Lower lobe of right lung (tissue), 2 donors: ENCODE data around the gene ADNP2. TPM values are rescaled to one million over a fixed set of nuclear protein-coding genes. Genes with fewer than 3 reads are reported as not detected.

Source experiments
- ATAC-seq, 2 donors: fragments of 200-7000 bp; cut with Tn5 transposase; one replicate each; pipeline ENCODE4 v1.9.1; 2020 to 2022; ENCODE audit warnings: mild to moderate bottlenecking in 2 of 2, moderate library complexity in 2 of 2
- DNase-seq: peaks from one replicate; pipeline ENCODE4 v3.0.0-alpha.2; 2020
- H3K27ac ChIP-seq: fragments of 200-600 bp; one replicate; pipeline ENCODE4 v1.8.0; 2022
- H3K27me3 ChIP-seq: fragments of 200-600 bp; one replicate; pipeline ENCODE4 v1.8.0; 2022; ENCODE audit warnings: low read depth
- H3K36me3 ChIP-seq: fragments of 200-600 bp; one replicate; pipeline ENCODE4 v1.8.0; 2022; ENCODE audit warnings: mild to moderate bottlenecking
- H3K4me1 ChIP-seq: fragments of 200-600 bp; one replicate; pipeline ENCODE4 v1.8.0; 2022
- H3K4me3 ChIP-seq: fragments of 200-600 bp; one replicate; pipeline ENCODE4 v1.8.0; 2022; ENCODE audit warnings: mild to moderate bottlenecking
- H3K9me3 ChIP-seq: fragments of 200-600 bp; one replicate; pipeline ENCODE4 v1.8.0; 2022
- intact Hi-C: fragments of 100-400 bp; cut with DNase I; formaldehyde crosslinking; loops from one replicate; pipeline ENCODE4 v1.11.0; 2022
- total RNA-seq: library from RNA; stranded (reverse); fragmentation: NEBNext Ultra II Directional; extraction: Animal tissue kit (Norgen Biotek cat#: 25700); gene quantifications from one replicate; pipeline ENCODE4 v1.2.1, GENCODE V29; 2021
- TF ChIP-seq, protein P1 (sequence below): fragments of 200-600 bp; IDR thresholded peaks from one replicate; pipeline ENCODE4 v1.8.0; 2022; ENCODE audit warnings: antibody characterized with exemption, mild to moderate bottlenecking
- donor health status: DM: no; HTN: yes; CAD: no; lungs with severe emphysema.

Gene ADNP2
- total RNA-seq, 1 donor from 2014 or later = 16.5 TPM

DNA sequence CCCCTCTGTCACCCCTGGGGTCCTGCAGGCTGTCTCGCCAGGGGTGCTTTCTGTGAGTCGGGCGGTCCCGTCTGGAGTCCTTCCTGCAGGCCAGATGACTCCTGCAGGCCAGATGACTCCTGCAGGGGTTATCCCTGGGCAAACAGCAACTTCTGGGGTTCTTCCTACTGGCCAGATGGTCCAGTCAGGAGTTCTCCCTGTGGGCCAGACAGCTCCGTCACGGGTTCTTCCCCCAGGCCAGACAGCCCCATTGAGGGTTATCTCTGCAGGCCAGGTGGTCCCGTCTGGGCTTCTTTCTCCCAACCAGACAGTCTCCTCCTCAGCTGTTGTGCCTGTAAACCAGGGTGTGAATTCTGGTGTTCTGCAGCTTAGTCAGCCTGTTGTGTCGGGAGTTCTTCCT lies 27.6 kb downstream of the ADNP2 start:
- ATAC-seq (no peak), DNase-seq (no peak)
- TF ChIP-seq, protein P1, sequence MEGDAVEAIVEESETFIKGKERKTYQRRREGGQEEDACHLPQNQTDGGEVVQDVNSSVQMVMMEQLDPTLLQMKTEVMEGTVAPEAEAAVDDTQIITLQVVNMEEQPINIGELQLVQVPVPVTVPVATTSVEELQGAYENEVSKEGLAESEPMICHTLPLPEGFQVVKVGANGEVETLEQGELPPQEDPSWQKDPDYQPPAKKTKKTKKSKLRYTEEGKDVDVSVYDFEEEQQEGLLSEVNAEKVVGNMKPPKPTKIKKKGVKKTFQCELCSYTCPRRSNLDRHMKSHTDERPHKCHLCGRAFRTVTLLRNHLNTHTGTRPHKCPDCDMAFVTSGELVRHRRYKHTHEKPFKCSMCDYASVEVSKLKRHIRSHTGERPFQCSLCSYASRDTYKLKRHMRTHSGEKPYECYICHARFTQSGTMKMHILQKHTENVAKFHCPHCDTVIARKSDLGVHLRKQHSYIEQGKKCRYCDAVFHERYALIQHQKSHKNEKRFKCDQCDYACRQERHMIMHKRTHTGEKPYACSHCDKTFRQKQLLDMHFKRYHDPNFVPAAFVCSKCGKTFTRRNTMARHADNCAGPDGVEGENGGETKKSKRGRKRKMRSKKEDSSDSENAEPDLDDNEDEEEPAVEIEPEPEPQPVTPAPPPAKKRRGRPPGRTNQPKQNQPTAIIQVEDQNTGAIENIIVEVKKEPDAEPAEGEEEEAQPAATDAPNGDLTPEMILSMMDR = no peak
- H3K27ac ChIP-seq = no peak overlapping the region
- no peaks in the 10 kb centered on the region for H3K9me3 ChIP-seq
- intact Hi-C loops = no loop called here
- no peaks in the 10 kb centered on the region for H3K27me3 ChIP-seq
- no peaks in the 10 kb centered on the region for H3K4me1 ChIP-seq
- H3K36me3 ChIP-seq = peaks cover 78% of the 10 kb centered on the region
- no peak overlapping the region for H3K4me3 ChIP-seq

DNA sequence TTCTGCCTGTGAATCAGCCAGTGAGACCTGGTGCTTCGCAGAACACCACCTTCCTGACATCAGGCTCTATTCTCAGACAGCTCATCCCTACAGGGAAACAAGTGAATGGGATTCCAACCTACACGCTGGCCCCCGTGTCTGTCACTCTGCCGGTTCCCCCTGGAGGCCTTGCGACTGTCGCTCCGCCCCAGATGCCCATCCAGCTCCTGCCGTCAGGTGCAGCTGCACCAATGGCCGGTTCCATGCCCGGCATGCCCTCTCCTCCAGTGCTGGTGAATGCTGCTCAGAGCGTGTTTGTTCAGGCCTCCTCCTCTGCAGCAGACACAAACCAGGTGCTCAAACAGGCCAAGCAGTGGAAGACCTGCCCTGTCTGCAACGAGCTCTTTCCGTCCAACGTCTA lies 28.1 kb downstream of the ADNP2 start:
- intact Hi-C loops = no loop called here
- Histone ChIP-seq H3K36me3 (peaks cover 78% of the 10 kb centered on the region), H3K9me3 (no peaks in the 10 kb centered on the region), H3K4me3 (no peak overlapping the region), H3K4me1 (no peaks in the 10 kb centered on the region), H3K27me3 (no peaks in the 10 kb centered on the region), H3K27ac (no peak overlapping the region)
- TF ChIP-seq, protein P1 = no peak
- DNase-seq (no peak), ATAC-seq (no peak)

DNA sequence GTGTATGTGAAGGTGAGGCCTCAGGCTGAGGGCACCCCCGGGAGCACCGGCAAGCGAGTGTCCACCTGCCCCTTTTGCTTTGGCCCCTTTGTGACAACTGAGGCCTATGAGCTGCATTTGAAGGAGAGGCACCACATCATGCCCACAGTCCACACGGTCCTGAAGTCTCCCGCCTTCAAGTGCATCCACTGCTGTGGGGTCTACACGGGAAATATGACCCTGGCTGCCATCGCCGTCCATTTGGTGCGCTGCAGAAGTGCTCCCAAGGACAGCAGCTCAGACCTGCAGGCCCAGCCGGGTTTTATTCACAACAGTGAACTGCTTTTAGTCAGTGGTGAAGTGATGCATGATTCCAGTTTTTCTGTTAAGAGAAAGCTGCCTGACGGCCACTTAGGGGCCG lies 28.9 kb downstream of the ADNP2 start:
- ATAC-seq = no peak
- H3K36me3 ChIP-seq = peaks cover 74% of the 10 kb centered on the region
- no peak overlapping the region for H3K27ac ChIP-seq
- intact Hi-C loops = no loop called here
- H3K9me3 ChIP-seq = no peaks in the 10 kb centered on the region
- no peaks in the 10 kb centered on the region for H3K4me1 ChIP-seq
- H3K4me3 ChIP-seq = no peak overlapping the region
- TF ChIP-seq, protein P1 = no peak
- H3K27me3 ChIP-seq = no peaks in the 10 kb centered on the region
- no peak for DNase-seq

DNA sequence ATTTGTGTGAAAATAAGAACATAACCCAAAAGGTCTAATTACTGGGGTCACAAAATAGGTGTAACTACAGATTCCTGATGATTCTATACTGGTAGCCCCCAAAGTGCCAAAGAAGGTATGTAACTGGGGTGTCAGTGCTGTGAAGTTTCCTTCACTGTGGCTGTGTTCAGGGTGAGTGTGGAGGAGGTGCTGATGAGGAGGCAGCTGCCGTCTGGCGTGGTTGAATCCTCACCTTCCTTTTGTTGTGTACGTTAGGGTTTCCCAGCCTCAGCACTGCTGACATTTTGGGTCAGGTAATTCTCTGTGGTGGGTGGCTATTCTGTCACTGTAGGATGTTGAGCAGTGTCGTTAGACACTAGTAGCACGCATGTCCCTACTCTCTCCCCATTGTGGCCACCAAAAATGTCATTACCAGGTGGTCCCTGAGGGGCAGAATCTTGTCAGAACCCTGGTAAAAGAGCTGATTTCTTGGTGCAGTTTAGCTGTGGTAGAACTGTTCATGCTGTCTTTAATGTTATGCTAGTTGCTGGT lies 31.5 kb downstream of the ADNP2 start:
- H3K36me3 ChIP-seq = peaks cover 52% of the 10 kb centered on the region
- TF ChIP-seq, protein P1 = no peak
- ATAC-seq (no peak), DNase-seq (no peak)
- H3K4me3 ChIP-seq = no peak overlapping the region
- intact Hi-C loops = no loop called here
- no peaks in the 10 kb centered on the region for H3K9me3 ChIP-seq
- no peak overlapping the region for H3K27ac ChIP-seq
- peaks cover 7% of the 10 kb centered on the region for H3K4me1 ChIP-seq
- H3K27me3 ChIP-seq = no peaks in the 10 kb centered on the region

DNA sequence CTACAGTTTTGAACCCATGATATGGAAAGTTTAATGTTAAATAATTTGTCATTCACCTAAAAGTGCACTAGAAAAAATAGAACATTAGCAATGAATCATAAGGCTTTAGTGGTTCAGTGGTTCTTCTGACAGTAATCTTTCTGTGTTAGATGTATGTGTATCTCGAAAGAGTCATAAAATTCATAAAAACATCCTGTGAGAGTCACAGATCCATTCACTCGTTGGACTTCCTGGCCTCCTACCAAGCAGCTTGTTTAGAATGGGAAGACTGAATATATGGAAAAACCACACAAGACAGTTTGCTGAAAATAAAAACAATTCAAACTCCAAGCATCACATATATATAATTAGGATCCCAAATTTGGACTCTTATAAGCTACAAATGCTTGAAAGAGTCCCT lies 34.8 kb downstream of the ADNP2 start:
- TF ChIP-seq, protein P1 = no peak
- ATAC-seq (no peak), DNase-seq (no peak)
- no peak overlapping the region for H3K4me3 ChIP-seq
- H3K9me3 ChIP-seq = no peaks in the 10 kb centered on the region
- no peaks in the 10 kb centered on the region for H3K27me3 ChIP-seq
- no peak overlapping the region for H3K27ac ChIP-seq
- intact Hi-C loops = no loop called here
- H3K36me3 ChIP-seq = peaks cover 20% of the 10 kb centered on the region
- peaks cover 15% of the 10 kb centered on the region for H3K4me1 ChIP-seq
